ENCODE results near the gene SLX4IP.
"Not testable (repeated sequence)": the region's sequence is repeated elsewhere in the genome, so short reads cannot be mapped to it uniquely, and the experiment has no call there.

SLX4IP gene

GRCh38 chr20:10616212-10616611 is 181.1 kb downstream of the SLX4IP start:
- H3K9me3 Mint-ChIP-seq = no peaks in the 10 kb centered on the region
- peaks cover 19% of the 10 kb centered on the region for H3K36me3 Mint-ChIP-seq (ENCODE audit: low read depth)
- no peak overlapping the region for H3K27ac Mint-ChIP-seq
- no peak overlapping the region for H3K4me3 Mint-ChIP-seq
- H3K4me1 Mint-ChIP-seq = peaks cover 24% of the 10 kb centered on the region
- no peak for TF ChIP-seq CTCF (IDR thresholded peaks at IDR 0.05; ENCODE audit: unreplicated experiment in 3 of 3)
- no peaks in the 10 kb centered on the region for H3K27me3 Mint-ChIP-seq (ENCODE audit: low read depth)

- H3K27me3 Mint-ChIP-seq (ENCODE audit: low read depth); H3K9me3 Mint-ChIP-seq; H3K4me3 Mint-ChIP-seq: not testable (repeated sequence)
- peaks cover 34% of the 10 kb centered on the region for H3K4me1 Mint-ChIP-seq
- H3K36me3 Mint-ChIP-seq (ENCODE audit: low read depth) = peaks cover 15% of the 10 kb centered on the region
- H3K27ac Mint-ChIP-seq = peak overlapping the region in 1 of 3 experiments; percentile 25
Observed at GRCh38 chr20:10617549-10618133, 182.5 kb downstream of the SLX4IP start.

GRCh38 chr20:10618611-10619245 is 183.6 kb downstream of the SLX4IP start:
- peaks cover 14% of the 10 kb centered on the region for H3K36me3 Mint-ChIP-seq (ENCODE audit: low read depth)
- H3K4me1 Mint-ChIP-seq = peaks cover 40% of the 10 kb centered on the region
- H3K27ac Mint-ChIP-seq = peak overlapping the region; percentile 75 to 94 (median 76)
- TF ChIP-seq CTCF (IDR thresholded peaks at IDR 0.05; ENCODE audit: unreplicated experiment in 3 of 3) = no peak
- H3K4me3 Mint-ChIP-seq = no peak overlapping the region
- H3K9me3 Mint-ChIP-seq = no peaks in the 10 kb centered on the region
- no peaks in the 10 kb centered on the region for H3K27me3 Mint-ChIP-seq (ENCODE audit: low read depth)

GRCh38 chr20:10619427-10619826 is 184.3 kb downstream of the SLX4IP start:
- TF ChIP-seq CTCF (IDR thresholded peaks at IDR 0.05; ENCODE audit: unreplicated experiment in 3 of 3) = no peak
- Mint-ChIP-seq H3K27ac (peak overlapping the region; percentile 75 to 94 (median 76)), H3K27me3 (ENCODE audit: low read depth) (no peaks in the 10 kb centered on the region), H3K36me3 (ENCODE audit: low read depth) (peaks cover 18% of the 10 kb centered on the region), H3K9me3 (no peaks in the 10 kb centered on the region), H3K4me3 (no peak overlapping the region), H3K4me1 (peaks cover 40% of the 10 kb centered on the region)

- Mint-ChIP-seq H3K27me3 (ENCODE audit: low read depth) (no peaks in the 10 kb centered on the region), H3K9me3 (no peaks in the 10 kb centered on the region), H3K4me1 (peaks cover 49% of the 10 kb centered on the region), H3K4me3 (no peak overlapping the region), H3K36me3 (ENCODE audit: low read depth) (peaks cover 12% of the 10 kb centered on the region), H3K27ac (peak overlapping the region; percentile 41 to 82 (median 69))
- TF ChIP-seq CTCF (IDR thresholded peaks at IDR 0.05; ENCODE audit: unreplicated experiment in 3 of 3) = no peak
Observed at GRCh38 chr20:10621149-10621548, 186.0 kb downstream of the SLX4IP start.

- no peak for TF ChIP-seq CTCF (IDR thresholded peaks at IDR 0.05; ENCODE audit: unreplicated experiment in 3 of 3)
- peaks cover 61% of the 10 kb centered on the region for H3K4me1 Mint-ChIP-seq
- no peaks in the 10 kb centered on the region for H3K27me3 Mint-ChIP-seq (ENCODE audit: low read depth)
Observed at GRCh38 chr20:10622657-10623418, 187.7 kb downstream of the SLX4IP start.

More at GRCh38 chr20:10622657-10623418, 187.7 kb downstream of the SLX4IP start:
- Mint-ChIP-seq H3K36me3 (ENCODE audit: low read depth) (peaks cover 8% of the 10 kb centered on the region), H3K27ac (peak overlapping the region; percentile 12 to 85 (median 82)), H3K9me3 (no peaks in the 10 kb centered on the region), H3K4me3 (peak overlapping the region in 1 of 3 experiments; percentile 19)
